PC-3 (cell line): ENCODE results near the gene CATSPERZ.

Experiments
- CTCF ChIP-seq: fragments of 300-600 bp; sonication (generic); conservative IDR thresholded peaks from 2 replicates; pipeline ENCODE4 v1.5.1; 2017; ENCODE audit warnings: antibody characterized with exemption, low read depth, mild to moderate bottlenecking, low read length
- EZH2 ChIP-seq: fragments of 300-600 bp; sonication (generic); IDR thresholded peaks from one replicate; pipeline ENCODE4 v1.6.1; 2017; ENCODE audit warnings: antibody characterized with exemption, mild to moderate bottlenecking, low read length; ENCODE audit not compliant: unreplicated experiment

GRCh38 chr11:64324692-64325469 lies 24.7 kb downstream of the CATSPERZ start:
- no peak for TF ChIP-seq CTCF
- no peak for TF ChIP-seq EZH2
